ENCODE results near the gene ATF6. TPM values are rescaled to one million over a fixed set of nuclear protein-coding genes. Genes with fewer than 3 reads are reported as not detected.
A peak's percentile ranks its signal among the peaks of the same experiment; 100 is the strongest.

ATF6 gene
- total and polyA plus RNA-seq, 12 donors = 2.6 to 20.9 (median 15.2) TPM

GRCh38 chr1:161970633-161971032 is 204.5 kb downstream of the ATF6 start:
- H3K27me3 ChIP-seq = no peaks in the 10 kb centered on the region
- intact Hi-C loops (cut with DNase I) = loop anchor here in 2 of 10 donors (5.0 to 10.0 kb wide), 2 partner anchors 52 to 54 kb away; partner anchors contain the start of gene OLFML2B (in 2 of the 2)
- no peak overlapping the region for H3K4me3 ChIP-seq
- ATAC-seq = no peak
- H3K4me1 ChIP-seq = peaks cover 0 to 19% (median 13%) of the 10 kb centered on the region in 9 donors
- no peaks in the 10 kb centered on the region for H3K9me3 ChIP-seq
- WGBS, 2 donors = 77 to 83% methylated on average over 3 of the region's 3 CpGs
- H3K27ac ChIP-seq = no peak overlapping the region
- DNase-seq = no peak
- TF ChIP-seq CTCF (IDR thresholded peaks at IDR 0.05) = no peak
- H3K36me3 ChIP-seq = peaks cover 0 to 10% (median 0%) of the 10 kb centered on the region in 9 donors

- H3K27ac ChIP-seq = no peak overlapping the region
- intact Hi-C loops (cut with DNase I) = loop anchor here in 2 of 10 donors (5.0 to 10.0 kb wide), 2 partner anchors 49 to 52 kb away; partner anchors contain the start of gene OLFML2B (in 2 of the 2)
- peaks cover 0 to 19% (median 13%) of the 10 kb centered on the region in 9 donors for H3K4me1 ChIP-seq
- peak in 1 of 8 donors; percentile 23 for ATAC-seq
- TF ChIP-seq CTCF (IDR thresholded peaks at IDR 0.05) = no peak
- H3K27me3 ChIP-seq = no peaks in the 10 kb centered on the region
- no peak overlapping the region for H3K4me3 ChIP-seq
- DNase-seq = no peak
- H3K9me3 ChIP-seq = no peaks in the 10 kb centered on the region
- 83 to 88% methylated on average over 9 of the region's 9 CpGs for WGBS, 2 donors
- H3K36me3 ChIP-seq = no peaks in the 10 kb centered on the region
Observed at GRCh38 chr1:161972828-161973227, 206.7 kb downstream of the ATF6 start.

- TF ChIP-seq CTCF (IDR thresholded peaks at IDR 0.05) = no peak
- H3K9me3 ChIP-seq = no peaks in the 10 kb centered on the region
- H3K4me3 ChIP-seq = no peak overlapping the region
- peak overlapping the region in 9 of 10 donors; percentile 0 to 57 (median 40) for H3K27ac ChIP-seq
- DNase-seq = peak; percentile 35 to 59
- peaks cover 0 to 19% (median 13%) of the 10 kb centered on the region in 9 donors for H3K4me1 ChIP-seq
- ATAC-seq = peak; percentile 68 to 90 (median 82)
- H3K36me3 ChIP-seq = no peaks in the 10 kb centered on the region
- H3K27me3 ChIP-seq = no peaks in the 10 kb centered on the region
- 42 to 45% methylated on average over 9 of the region's 9 CpGs for WGBS, 2 donors
- intact Hi-C loops (cut with DNase I) = loop anchor here in 2 of 10 donors (5.0 to 10.0 kb wide), 2 partner anchors 48 to 51 kb away; partner anchors contain the start of gene OLFML2B (in 2 of the 2)
Observed at GRCh38 chr1:161973924-161974845, 208.1 kb downstream of the ATF6 start.

GRCh38 chr1:161978011-161978790 is 212.1 kb downstream of the ATF6 start:
- DNase-seq (no peak), ATAC-seq (no peak)
- TF ChIP-seq CTCF (IDR thresholded peaks at IDR 0.05) = no peak
- Histone ChIP-seq H3K36me3 (peaks cover 0 to 7% (median 0%) of the 10 kb centered on the region in 9 donors), H3K4me3 (no peak overlapping the region), H3K4me1 (peaks cover 0 to 18% (median 13%) of the 10 kb centered on the region in 9 donors), H3K27ac (no peak overlapping the region), H3K9me3 (no peaks in the 10 kb centered on the region), H3K27me3 (no peaks in the 10 kb centered on the region)
- 91 to 97% methylated on average over 31 of the region's 31 CpGs for WGBS, 2 donors
- intact Hi-C loops (cut with DNase I) = loop anchor here in 1 of 10 donors (10.0 kb wide), 1 partner anchor 47 kb away; the partner anchor contains the start of gene OLFML2B

All from heart right ventricle (tissue), 16 donors.